Left renal cortex interstitium (tissue), 4 donors: Measurements from ENCODE around the gene ALDH1A3. TPM values are rescaled to one million over a fixed set of nuclear protein-coding genes. Genes with fewer than 3 reads are reported as not detected.

Experiments
- DNase-seq, 4 donors: peaks; one replicate each; pipeline ENCODE4 v3.0.0-alpha.2; 2013; ENCODE audit warnings: low read depth in 4 of 4, low spot score in 2 of 4, missing footprints in 1 of 4
- polyA plus RNA-seq, 4 donors: library from polyadenylated mRNA; unstranded; fragments of 120-200 nt; gene quantifications; one replicate each; pipeline ENCODE4 v1.2.1, GENCODE V29; 2013; ENCODE audit not compliant: insufficient read length in 4 of 4

Gene ALDH1A3
- polyA plus RNA-seq, 4 donors, result 3.0 to 6.6 (median 5.3) TPM

GRCh38 chr15:100858294-100858693, 21.3 kb upstream of the ALDH1A3 start:
- DNase-seq, result no peak

GRCh38 chr15:100859970-100860828, 19.4 kb upstream of the ALDH1A3 start:
- no peak for DNase-seq

DNA sequence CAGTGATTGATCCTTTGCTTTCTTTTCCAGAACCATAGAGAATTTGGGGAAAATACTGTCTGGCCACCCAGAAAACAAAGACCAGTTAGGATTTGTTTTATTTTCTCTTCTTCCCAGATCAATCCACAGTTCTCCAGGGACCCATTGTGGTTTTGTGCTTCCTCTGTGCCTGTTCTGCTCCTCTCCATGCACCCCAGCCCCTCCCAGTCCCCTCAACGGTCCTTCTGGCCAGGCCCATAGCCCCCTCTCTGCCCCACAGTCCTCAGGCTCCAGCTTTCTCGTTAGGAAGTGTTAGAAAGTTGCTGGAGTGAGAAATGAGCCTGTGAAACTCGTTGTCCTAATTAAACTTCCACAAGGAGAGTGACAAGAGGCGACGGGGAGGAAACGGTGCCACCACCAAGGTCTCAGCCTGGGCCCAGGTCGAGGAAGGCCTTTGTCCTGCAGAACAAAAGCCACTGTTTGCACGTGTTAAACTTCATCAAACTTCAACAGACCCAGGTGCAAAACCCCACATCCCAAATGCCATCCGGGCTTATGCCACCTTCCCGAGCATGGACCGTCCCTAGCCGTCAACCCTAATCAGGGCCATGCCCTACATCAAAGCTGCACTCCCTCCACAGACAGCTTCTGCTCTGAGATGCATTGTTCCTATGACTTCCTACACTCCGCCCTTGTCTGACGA, 18.7 kb upstream of the ALDH1A3 start:
- DNase-seq, result no peak

DNA sequence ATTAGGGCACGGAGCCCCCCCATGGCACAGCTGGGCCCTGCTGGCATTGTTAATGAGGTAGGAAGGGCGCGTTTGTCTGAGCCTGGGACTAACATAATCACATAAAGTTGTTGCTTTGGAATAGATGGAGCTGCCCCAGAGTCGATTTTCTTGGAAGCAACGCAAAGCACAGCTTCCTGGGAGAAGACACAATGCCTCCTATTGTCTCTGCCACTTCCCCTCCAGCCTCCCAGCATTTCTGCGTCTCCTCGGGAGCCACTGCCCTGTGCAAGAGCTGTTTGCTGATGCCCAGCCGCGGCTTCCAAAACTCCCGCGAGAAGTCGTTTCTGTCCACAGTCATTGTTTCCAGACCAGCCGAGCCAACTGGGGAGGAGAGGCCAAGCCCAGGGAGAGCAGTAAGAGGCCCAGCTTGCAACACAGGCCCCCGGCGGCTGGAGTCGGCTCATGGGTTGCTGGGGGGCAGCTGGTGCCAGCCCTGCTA, 18.1 kb upstream of the ALDH1A3 start:
- no peak for DNase-seq

GRCh38 chr15:100862162-100862561, 17.5 kb upstream of the ALDH1A3 start:
- no peak for DNase-seq

DNA sequence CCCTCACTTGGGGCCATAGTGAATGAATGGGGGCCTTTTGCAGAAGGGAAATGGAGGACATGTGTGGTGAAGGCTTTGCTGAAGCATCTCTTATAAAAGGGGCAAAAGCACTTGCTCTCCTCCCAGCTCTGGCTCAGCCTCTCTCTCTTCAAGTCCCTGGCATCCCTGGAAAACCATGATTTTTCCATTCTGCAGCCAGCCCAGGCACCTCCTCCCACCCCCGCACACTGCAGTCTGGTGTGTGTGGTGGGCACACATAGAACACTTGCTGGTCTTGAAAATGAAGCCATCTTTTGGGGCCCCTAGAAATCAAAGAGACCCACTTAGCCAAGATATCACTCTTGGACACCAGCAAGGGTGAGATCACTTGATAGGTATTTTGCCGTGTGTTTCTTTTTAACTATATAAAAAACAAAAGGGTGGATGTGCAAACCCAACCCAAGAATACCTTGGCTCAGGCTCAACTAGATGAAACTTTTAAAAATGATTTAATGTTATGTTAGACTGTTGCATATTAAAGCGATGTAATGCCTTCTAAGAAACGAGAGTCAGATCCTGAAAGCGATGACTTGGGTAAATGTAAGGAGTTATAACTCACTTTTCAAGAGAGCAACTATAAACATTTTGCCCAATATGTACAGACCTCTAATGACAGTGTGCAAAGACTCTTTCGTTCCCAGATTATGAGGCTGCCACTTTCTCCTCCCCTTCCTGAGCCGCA, 16.4 kb upstream of the ALDH1A3 start:
- DNase-seq, result no peak

GRCh38 chr15:100863796-100864267, 15.8 kb upstream of the ALDH1A3 start:
- no peak for DNase-seq

DNA sequence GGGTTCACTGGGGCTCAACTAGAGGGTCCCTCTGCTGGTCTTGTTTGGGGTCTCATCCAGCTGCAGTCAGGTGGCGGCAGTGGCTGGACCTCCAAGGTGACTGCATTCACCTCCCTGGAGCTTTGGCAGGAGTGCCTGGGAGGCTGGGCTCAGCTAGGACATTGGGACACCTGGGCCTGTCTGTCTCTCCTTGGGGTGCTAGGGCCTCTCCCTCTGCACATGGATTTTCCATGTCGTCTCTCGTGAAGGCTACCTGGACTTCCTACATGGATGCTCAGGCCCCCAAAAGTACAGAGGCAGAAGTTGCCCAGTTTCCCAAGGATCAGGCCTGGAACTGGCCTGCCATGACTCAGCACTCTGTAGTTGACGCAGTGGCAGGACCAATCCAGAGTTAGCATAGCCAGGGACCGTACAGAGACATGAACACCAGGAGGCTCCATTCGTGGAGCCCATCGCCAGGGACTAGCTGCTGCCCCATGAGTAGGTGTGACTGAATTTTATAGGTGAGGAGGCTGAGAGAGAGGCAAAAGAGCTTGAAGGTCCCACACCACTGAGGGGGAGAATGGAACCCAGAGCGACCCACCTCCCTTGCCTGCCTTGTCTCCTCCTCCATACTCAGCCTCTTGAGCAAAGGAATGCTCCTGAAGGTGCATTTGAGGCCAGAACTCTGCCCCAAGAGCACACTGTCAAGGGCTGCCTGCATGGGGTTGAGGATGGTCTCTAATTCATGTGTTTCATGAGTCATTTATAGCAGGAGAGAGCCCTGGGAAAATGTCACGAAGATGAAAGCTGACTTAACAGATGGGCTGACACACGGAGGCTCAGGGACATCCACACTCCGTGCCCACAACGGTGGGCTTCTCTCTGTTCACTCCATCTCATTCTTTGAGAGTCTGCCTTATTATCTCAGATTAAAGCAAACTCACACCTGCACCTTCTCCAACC, 13.0 kb upstream of the ALDH1A3 start:
- no peak for DNase-seq

GRCh38 chr15:100867433-100867832, 12.2 kb upstream of the ALDH1A3 start:
- no peak for DNase-seq

GRCh38 chr15:100869151-100869999, 10.3 kb upstream of the ALDH1A3 start:
- no peak for DNase-seq

DNA sequence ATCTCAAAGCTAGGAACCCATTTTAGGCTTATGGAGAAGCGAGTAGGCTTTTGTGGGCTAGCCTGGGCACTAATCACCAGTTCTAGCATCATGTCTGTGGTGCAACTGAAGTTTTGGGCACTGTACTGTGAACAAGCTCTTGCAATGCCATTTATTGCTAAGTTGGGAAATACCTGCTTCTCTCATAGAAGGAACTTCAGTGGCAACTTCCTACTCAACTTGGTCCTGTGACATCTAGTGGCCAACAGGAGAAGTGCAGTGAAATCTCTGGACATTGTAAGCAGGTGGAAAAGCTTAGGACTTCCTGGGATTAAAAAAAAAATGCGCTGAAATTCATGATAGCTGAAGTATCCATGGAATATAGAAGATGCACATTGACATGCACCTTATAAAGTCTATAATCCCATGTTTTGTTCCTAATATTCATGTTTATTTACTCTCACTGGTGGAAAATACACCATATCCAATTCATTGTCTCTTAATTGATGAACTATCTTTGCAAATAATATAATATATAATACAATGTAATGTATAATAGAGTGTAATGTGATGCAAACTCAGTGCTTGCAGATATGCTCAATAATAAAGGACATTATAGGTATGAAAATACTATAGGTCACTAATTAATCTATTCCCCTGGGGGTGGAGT, 6.5 kb upstream of the ALDH1A3 start:
- DNase-seq, result peak in 1 of 4 donors; percentile 76

GRCh38 chr15:100875495-100875894, 4.1 kb upstream of the ALDH1A3 start:
- DNase-seq, result no peak

- no peak for DNase-seq
Observed at GRCh38 chr15:100875976-100876375, 3.7 kb upstream of the ALDH1A3 start.

GRCh38 chr15:100877551-100877950, 2.1 kb upstream of the ALDH1A3 start:
- DNase-seq, result no peak

- DNase-seq, result no peak
Observed at GRCh38 chr15:100878130-100878529, 1.5 kb upstream of the ALDH1A3 start.

- DNase-seq, result no peak
Observed at GRCh38 chr15:100878648-100879047, 983 bp upstream of the ALDH1A3 start.

- no peak for DNase-seq
Observed at GRCh38 chr15:100879061-100879463, 569 bp upstream of the ALDH1A3 start.

- no peak for DNase-seq
Observed at GRCh38 chr15:100880139-100880896, 687 bp downstream of the ALDH1A3 start.
